ENCODE data around the gene SEZ6. TPM values are rescaled to one million over a fixed set of nuclear protein-coding genes. Genes with fewer than 3 reads are reported as not detected.

Gene SEZ6
- total and polyA plus RNA-seq, 4 donors, result 0.07 to 0.54 (median 0.18) TPM; not detected in 1

GRCh38 chr17:29045026-29045425, 39.2 kb upstream of the SEZ6 start:
- Histone ChIP-seq H3K9me3 (ENCODE audit: control insufficient read depth in 4 of 4, insufficient read depth in 3 of 4, low read length in 3 of 4) (no peaks in the 10 kb centered on the region), H3K9ac (ENCODE audit: insufficient read depth in 1 of 2, low read length in 2 of 2) (no peak overlapping the region), H3K27me3 (ENCODE audit: control insufficient read depth in 3 of 3, insufficient read depth in 3 of 3, low read length in 2 of 3) (peaks cover 0 to 2% (median 0%) of the 10 kb centered on the region in 3 donors), H3K4me3 (no peak overlapping the region), H3K36me3 (ENCODE audit: control insufficient read depth in 4 of 4, insufficient read depth in 4 of 4, low read length in 4 of 4) (no peaks in the 10 kb centered on the region), H3K27ac (ENCODE audit: low read depth in 1 of 2, low read length in 1 of 2) (no peak overlapping the region), H3K4me1 (ENCODE audit: control insufficient read depth in 5 of 5, insufficient read depth in 5 of 5, low read length in 5 of 5) (peaks cover 0 to 12% (median 6%) of the 10 kb centered on the region in 5 donors)
- 87 to 90% methylated on average over 4 of the region's 4 CpGs for WGBS, 2 donors
- ATAC-seq (ENCODE audit: insufficient read depth, low FRiP score) (no peak), DNase-seq (no peak)
- TF ChIP-seq CTCF (IDR thresholded peaks at IDR 0.05; ENCODE audit: control extremely low read depth, extremely low read depth), result no peak

GRCh38 chr17:29043539-29044145, 37.8 kb upstream of the SEZ6 start:
- no peaks in the 10 kb centered on the region for H3K9me3 ChIP-seq (ENCODE audit: control insufficient read depth in 4 of 4, insufficient read depth in 3 of 4, low read length in 3 of 4)
- DNase-seq (no peak), ATAC-seq (ENCODE audit: insufficient read depth, low FRiP score) (no peak)
- TF ChIP-seq CTCF (IDR thresholded peaks at IDR 0.05; ENCODE audit: control extremely low read depth, extremely low read depth), result no peak
- H3K4me3 ChIP-seq, result no peak overlapping the region
- H3K27me3 ChIP-seq (ENCODE audit: control insufficient read depth in 3 of 3, insufficient read depth in 3 of 3, low read length in 2 of 3), result peaks cover 0 to 5% (median 0%) of the 10 kb centered on the region in 3 donors
- WGBS, 2 donors, result 75 to 80% methylated on average over 3 of the region's 3 CpGs
- no peak overlapping the region for H3K9ac ChIP-seq (ENCODE audit: insufficient read depth in 1 of 2, low read length in 2 of 2)
- peaks cover 0 to 12% (median 6%) of the 10 kb centered on the region in 5 donors for H3K4me1 ChIP-seq (ENCODE audit: control insufficient read depth in 5 of 5, insufficient read depth in 5 of 5, low read length in 5 of 5)
- no peak overlapping the region for H3K27ac ChIP-seq (ENCODE audit: low read depth in 1 of 2, low read length in 1 of 2)
- H3K36me3 ChIP-seq (ENCODE audit: control insufficient read depth in 4 of 4, insufficient read depth in 4 of 4, low read length in 4 of 4), result no peaks in the 10 kb centered on the region

GRCh38 chr17:29042679-29043538, 37.1 kb upstream of the SEZ6 start, which contains the start of gene PIPOX:
TSS of gene PIPOX (plus strand) at chr17:29043141. CDS start at chr17:29043226, 85 bp downstream.
- peaks cover 0 to 12% (median 6%) of the 10 kb centered on the region in 5 donors for H3K4me1 ChIP-seq (ENCODE audit: control insufficient read depth in 5 of 5, insufficient read depth in 5 of 5, low read length in 5 of 5)
- DNase-seq (peak; percentile 91 to 92 (median 92)), ATAC-seq (ENCODE audit: insufficient read depth, low FRiP score) (peak; percentile 58)
- TF ChIP-seq CTCF (IDR thresholded peaks at IDR 0.05; ENCODE audit: control extremely low read depth, extremely low read depth), result no peak
- H3K27ac ChIP-seq (ENCODE audit: low read depth in 1 of 2, low read length in 1 of 2), result peak within 1 kb of the TSS in 1 of 2 donors; percentile 66
- peaks cover 0 to 11% (median 2%) of the 10 kb centered on the region in 3 donors for H3K27me3 ChIP-seq (ENCODE audit: control insufficient read depth in 3 of 3, insufficient read depth in 3 of 3, low read length in 2 of 3)
- WGBS, 2 donors, result 37 to 48% methylated on average over 13 of the region's 13 CpGs
- H3K9ac ChIP-seq (ENCODE audit: insufficient read depth in 1 of 2, low read length in 2 of 2), result no peak within 1 kb of the TSS
- H3K4me3 ChIP-seq, result no peak within 1 kb of the TSS
- no peaks in the 10 kb centered on the region for H3K9me3 ChIP-seq (ENCODE audit: control insufficient read depth in 4 of 4, insufficient read depth in 3 of 4, low read length in 3 of 4)
- no peaks in the 10 kb centered on the region for H3K36me3 ChIP-seq (ENCODE audit: control insufficient read depth in 4 of 4, insufficient read depth in 4 of 4, low read length in 4 of 4)

All from lung (tissue), 12 donors.